Keratinocyte (primary cell): ENCODE data around the gene RIN3. TPM values are rescaled to one million over a fixed set of nuclear protein-coding genes. Genes with fewer than 3 reads are reported as not detected.

Source experiments
- DNase-seq: peaks from one replicate; pipeline ENCODE4 v3.0.0-alpha.2; 2011; ENCODE audit warnings: low read depth, missing footprints, low spot score
- FAIRE-seq: peaks from 2 replicates; lab custom pipeline; 2011; peaks lifted over from hg19 to GRCh38; lab: Jason Lieb, UNC
- H2AFZ ChIP-seq: 2 replicates; pipeline ENCODE4 v1.6.0; 2012; ENCODE audit warnings: low read length, control low read depth, inconsistent platforms; ENCODE audit not compliant: control insufficient read depth
- H3K27ac ChIP-seq: 2 replicates; pipeline ENCODE4 v1.5.1; 2011; ENCODE audit warnings: low read length; ENCODE audit not compliant: control insufficient read depth, insufficient read depth
- H3K27me3 ChIP-seq: 3 replicates; pipeline ENCODE4 v1.6.0; 2011; ENCODE audit warnings: low read length; ENCODE audit not compliant: control insufficient read depth, insufficient read depth; ENCODE audit errors: extremely low read depth
- H3K36me3 ChIP-seq, 2 experiments: 2 replicates in 1 of 2; 3 replicates in 1 of 2; pipeline ENCODE4 v1.5.1; 2011; ENCODE audit warnings: low read length in 2 of 2, mild to moderate bottlenecking in 1 of 2; ENCODE audit not compliant: control insufficient read depth in 2 of 2, insufficient read depth in 2 of 2; ENCODE audit errors: extremely low read depth in 1 of 2
- H3K4me1 ChIP-seq: 3 replicates; pipeline ENCODE4 v1.5.1; 2011; ENCODE audit warnings: low read length; ENCODE audit not compliant: control insufficient read depth, insufficient read depth; ENCODE audit errors: extremely low read depth
- H3K4me2 ChIP-seq: 3 replicates; pipeline ENCODE4 v1.6.0; 2011; ENCODE audit warnings: low read depth, low read length; ENCODE audit not compliant: control insufficient read depth, insufficient read depth; ENCODE audit errors: extremely low read depth
- H3K4me3 ChIP-seq, 3 experiments: fragments of 200-600 bp in 1 of 3; sonication (generic) in 1 of 3; 2 replicates in 2 of 3; 3 replicates in 1 of 3; pipeline ENCODE4 v1.5.1; 2011 to 2016; ENCODE audit warnings: low read length in 3 of 3, mild to moderate bottlenecking in 3 of 3, control low read depth in 2 of 3, inconsistent platforms in 1 of 3, low read depth in 1 of 3, mixed read lengths in 1 of 3, mixed run types in 1 of 3, moderate library complexity in 1 of 3; ENCODE audit not compliant: control insufficient read depth in 2 of 3, insufficient read depth in 2 of 3; ENCODE audit errors: extremely low read depth in 1 of 3
- H3K79me2 ChIP-seq: 2 replicates; pipeline ENCODE4 v1.6.0; 2012; ENCODE audit warnings: low read length; ENCODE audit not compliant: control insufficient read depth, insufficient read depth
- H3K9ac ChIP-seq: 3 replicates; pipeline ENCODE4 v1.6.0; 2011; ENCODE audit warnings: low read length; ENCODE audit not compliant: control insufficient read depth, insufficient read depth; ENCODE audit errors: extremely low read depth
- H3K9me1 ChIP-seq: 3 replicates; pipeline ENCODE4 v1.6.0; 2011; ENCODE audit warnings: low read length; ENCODE audit not compliant: control insufficient read depth, insufficient read depth; ENCODE audit errors: extremely low read depth
- H3K9me3 ChIP-seq: 2 replicates; pipeline ENCODE4 v1.5.1; 2012; ENCODE audit warnings: low read depth, low read length; ENCODE audit not compliant: control insufficient read depth
- H4K20me1 ChIP-seq: 3 replicates; pipeline ENCODE4 v1.6.0; 2011; ENCODE audit warnings: low read length; ENCODE audit not compliant: control insufficient read depth, insufficient read depth; ENCODE audit errors: extremely low read depth
- CTCF ChIP-seq, 3 experiments: IDR thresholded peaks in 1 of 3; conservative IDR thresholded peaks in 1 of 3; optimal IDR thresholded peaks in 1 of 3; 2 replicates in 2 of 3; 3 replicates in 1 of 3; pipeline versions ENCODE3 to v1.5.1; 2011; ENCODE audit warnings: low read length in 3 of 3, mild to moderate bottlenecking in 3 of 3, moderate library complexity in 2 of 3, control low read depth in 1 of 3, inconsistent platforms in 1 of 3; ENCODE audit not compliant: insufficient read depth in 2 of 3; ENCODE audit errors: extremely low read depth in 1 of 3
- EZH2 ChIP-seq: IDR thresholded peaks from one replicate; pipeline ENCODE4 v1.6.1; 2012; ENCODE audit warnings: inconsistent platforms, mild to moderate bottlenecking, low read length, moderate library complexity
- dilution Hi-C: fragments of 300-500 bp; cut with MboI; formaldehyde crosslinking; loops from one replicate; pipeline ENCODE4 v1.7.0; 2020; ENCODE audit warnings: low sequenced_read_pairs; ENCODE audit not compliant: extremely low pct_ligation_motif_present
- polyA plus RNA-seq, 5 experiments: library from polyadenylated mRNA; depleted of rRNA in 3 of 5; stranded (reverse) in 3 of 5; stranded (forward) in 1 of 5; unstranded in 1 of 5; fragments of >200 nt; gene quantifications; 1 replicate in 1 of 5; 2 replicates in 3 of 5; 3 replicates in 1 of 5; pipeline versions ENCODE4 v1.2.1 to v1.2.3, GENCODE V29; 2011 to 2012; ENCODE audit warnings: missing spikeins in 2 of 5, low read depth in 1 of 5, low replicate concordance in 1 of 5

Gene RIN3
- polyA plus RNA-seq, 1 donor (not counting 4 experiments of a cell fraction or from before 2014, with no cell fraction given): 1.2 TPM

- Histone ChIP-seq H3K9me1 (peaks cover 2% of the 10 kb centered on the region), H3K9me3 (no peaks in the 10 kb centered on the region), H3K4me3 (no peak overlapping the region), H3K4me2 (no peak overlapping the region), H3K9ac (no peak overlapping the region), H4K20me1 (no peaks in the 10 kb centered on the region), H2AFZ (no peak overlapping the region), H3K27me3 (no peaks in the 10 kb centered on the region), H3K79me2 (no peaks in the 10 kb centered on the region), H3K27ac (no peak overlapping the region), H3K4me1 (no peaks in the 10 kb centered on the region), H3K36me3 (peaks cover 0 to 3% of the 10 kb centered on the region in 2 experiments)
- DNase-seq: no peak
- dilution Hi-C loops: no loop called here
- no peak for FAIRE-seq
- TF ChIP-seq CTCF (optimal IDR thresholded peaks at IDR 0.05 in 1 of 3, IDR thresholded peaks at IDR 0.05 in 1 of 3, conservative IDR thresholded peaks at IDR 0.05 in 1 of 3; ENCODE audit: extremely low read depth in 1 of 3, insufficient read depth in 2 of 3, low read length in 3 of 3) (no peak), EZH2 (no peak)
Observed at GRCh38 chr14:92555465-92556111, 42.0 kb downstream of the RIN3 start.

- Histone ChIP-seq H3K4me2 (no peak overlapping the region), H3K36me3 (peaks cover 0 to 3% of the 10 kb centered on the region in 2 experiments), H3K9me3 (no peaks in the 10 kb centered on the region), H3K79me2 (no peaks in the 10 kb centered on the region), H2AFZ (no peak overlapping the region), H4K20me1 (no peaks in the 10 kb centered on the region), H3K4me3 (no peak overlapping the region), H3K27ac (no peak overlapping the region), H3K9me1 (peaks cover 2% of the 10 kb centered on the region), H3K9ac (no peak overlapping the region), H3K27me3 (no peaks in the 10 kb centered on the region), H3K4me1 (no peaks in the 10 kb centered on the region)
- DNase-seq (no peak), FAIRE-seq (no peak)
- no peak for TF ChIP-seq EZH2
- TF ChIP-seq CTCF (optimal IDR thresholded peaks at IDR 0.05 in 1 of 3, IDR thresholded peaks at IDR 0.05 in 1 of 3, conservative IDR thresholded peaks at IDR 0.05 in 1 of 3; ENCODE audit: extremely low read depth in 1 of 3, insufficient read depth in 2 of 3, low read length in 3 of 3): no peak
- dilution Hi-C loops: no loop called here
Observed at GRCh38 chr14:92556255-92556741, 42.7 kb downstream of the RIN3 start.
